SK-N-DZ (cell line): ENCODE data around the gene COL18A1.

ENCODE experiments used
- DNase-seq: peaks from one replicate; pipeline ENCODE4 v3.0.0-alpha.2; 2015; ENCODE audit warnings: low spot score

Gene COL18A1

GRCh38 chr21:45479691-45480675, 75.0 kb downstream of the COL18A1 start:
- DNase-seq, result no peak

GRCh38 chr21:45480701-45481500, 75.9 kb downstream of the COL18A1 start:
- DNase-seq, result no peak

GRCh38 chr21:45481566-45481965, 76.6 kb downstream of the COL18A1 start:
- DNase-seq, result no peak

GRCh38 chr21:45481977-45482898, 77.3 kb downstream of the COL18A1 start:
- DNase-seq, result no peak

GRCh38 chr21:45482899-45483821, 78.2 kb downstream of the COL18A1 start:
- no peak for DNase-seq

- DNase-seq, result no peak
Observed at GRCh38 chr21:45484318-45484717, 79.4 kb downstream of the COL18A1 start.

- DNase-seq, result no peak
Observed at GRCh38 chr21:45485686-45486442, 80.9 kb downstream of the COL18A1 start.

GRCh38 chr21:45486443-45487160, 81.6 kb downstream of the COL18A1 start:
- DNase-seq, result no peak

- no peak for DNase-seq
Observed at GRCh38 chr21:45487161-45487806, 82.3 kb downstream of the COL18A1 start.

- DNase-seq, result no peak
Observed at GRCh38 chr21:45487891-45488600, 83.1 kb downstream of the COL18A1 start.

GRCh38 chr21:45488931-45489721, 84.2 kb downstream of the COL18A1 start:
- no peak for DNase-seq

- no peak for DNase-seq
Observed at GRCh38 chr21:45489722-45489982, 84.7 kb downstream of the COL18A1 start.

GRCh38 chr21:45490049-45490731, 85.2 kb downstream of the COL18A1 start:
- DNase-seq, result no peak

- DNase-seq, result no peak
Observed at GRCh38 chr21:45491056-45491455, 86.1 kb downstream of the COL18A1 start.

- no peak for DNase-seq
Observed at GRCh38 chr21:45491623-45492022, 86.7 kb downstream of the COL18A1 start.

- no peak for DNase-seq
Observed at GRCh38 chr21:45492765-45493164, 87.8 kb downstream of the COL18A1 start.
